Transverse colon (tissue), 3 donors: Measurements from ENCODE around the gene GCNT2.

Source experiments
- EP300 ChIP-seq: sonication (generic); formaldehyde crosslinking; IDR thresholded peaks from one replicate; pipeline ENCODE4 v1.6.1; 2017; ENCODE audit warnings: antibody characterized with exemption, low read depth
- POLR2A ChIP-seq: fragments of 450-650 bp; IDR thresholded peaks from one replicate; pipeline ENCODE4 v1.6.1; 2016; ENCODE audit warnings: antibody characterized with exemption, mild to moderate bottlenecking, moderate library complexity
- TF ChIP-seq, protein P1 (sequence below), 5 experiments: fragments of 200-600 bp in 3 of 5; fragments of 450-650 bp in 2 of 5; sonication (generic) in 3 of 5; IDR thresholded peaks; 1 replicate in 2 of 5; 2 replicates in 3 of 5; pipeline ENCODE4 v1.5.1; 2016 to 2017; ENCODE audit warnings: antibody characterized with exemption in 5 of 5, inconsistent platforms in 3 of 5, mild to moderate bottlenecking in 2 of 5, moderate library complexity in 1 of 5

GRCh38 chr6:10522929-10523573, 1.9 kb downstream of the GCNT2 start:
- TF ChIP-seq, protein P1, sequence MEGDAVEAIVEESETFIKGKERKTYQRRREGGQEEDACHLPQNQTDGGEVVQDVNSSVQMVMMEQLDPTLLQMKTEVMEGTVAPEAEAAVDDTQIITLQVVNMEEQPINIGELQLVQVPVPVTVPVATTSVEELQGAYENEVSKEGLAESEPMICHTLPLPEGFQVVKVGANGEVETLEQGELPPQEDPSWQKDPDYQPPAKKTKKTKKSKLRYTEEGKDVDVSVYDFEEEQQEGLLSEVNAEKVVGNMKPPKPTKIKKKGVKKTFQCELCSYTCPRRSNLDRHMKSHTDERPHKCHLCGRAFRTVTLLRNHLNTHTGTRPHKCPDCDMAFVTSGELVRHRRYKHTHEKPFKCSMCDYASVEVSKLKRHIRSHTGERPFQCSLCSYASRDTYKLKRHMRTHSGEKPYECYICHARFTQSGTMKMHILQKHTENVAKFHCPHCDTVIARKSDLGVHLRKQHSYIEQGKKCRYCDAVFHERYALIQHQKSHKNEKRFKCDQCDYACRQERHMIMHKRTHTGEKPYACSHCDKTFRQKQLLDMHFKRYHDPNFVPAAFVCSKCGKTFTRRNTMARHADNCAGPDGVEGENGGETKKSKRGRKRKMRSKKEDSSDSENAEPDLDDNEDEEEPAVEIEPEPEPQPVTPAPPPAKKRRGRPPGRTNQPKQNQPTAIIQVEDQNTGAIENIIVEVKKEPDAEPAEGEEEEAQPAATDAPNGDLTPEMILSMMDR (IDR thresholded peaks at IDR 0.05) = no peak
- TF ChIP-seq EP300 (no peak), POLR2A (no peak)
